HG03280 (cell line): ENCODE results near the gene B4GAT1.
A peak's percentile ranks its signal among the peaks of the same experiment; 100 is the strongest.
"Not testable (repeated sequence)": the region's sequence is repeated elsewhere in the genome, so short reads cannot be mapped to it uniquely, and the experiment has no call there.

Experiments used
- ATAC-seq: cut with Tn5 transposase; IDR thresholded peaks from one replicate; pipeline ENCODE4 v1.9.1; 2021; ENCODE audit warnings: mild to moderate bottlenecking, moderate library complexity; ENCODE audit not compliant: unreplicated experiment

The B4GAT1 gene

GRCh38 chr11:66311965-66312548 is 35.4 kb downstream of the B4GAT1 start:
- peak; percentile 72 for ATAC-seq

GRCh38 chr11:66311470-66311964 is 35.9 kb downstream of the B4GAT1 start:
- no peak for ATAC-seq

- ATAC-seq: not testable (repeated sequence)
Measured at GRCh38 chr11:66310803-66311440, 36.5 kb downstream of the B4GAT1 start.

GRCh38 chr11:66310324-66310723 is 37.1 kb downstream of the B4GAT1 start:
- no peak for ATAC-seq

- no peak for ATAC-seq
Measured at GRCh38 chr11:66309475-66309874, 38.0 kb downstream of the B4GAT1 start.

- no peak for ATAC-seq
Measured at GRCh38 chr11:66302656-66303055, 44.8 kb downstream of the B4GAT1 start.

- ATAC-seq: no peak
Measured at GRCh38 chr11:66299186-66299585, 48.2 kb downstream of the B4GAT1 start.

- no peak for ATAC-seq
Measured at GRCh38 chr11:66297610-66298009, 49.8 kb downstream of the B4GAT1 start.
